SK-N-MC (cell line): ENCODE data around the gene RSU1.

Source experiments
- EZH2 ChIP-seq: fragments of 200-600 bp; sonication (generic); IDR thresholded peaks from one replicate; pipeline ENCODE4 v1.6.1; 2017; ENCODE audit warnings: antibody characterized with exemption
- FOXP2 ChIP-seq: optimal IDR thresholded peaks from 2 replicates; pipeline ENCODE3; 2011; ENCODE audit warnings: mild to moderate bottlenecking, moderate library complexity; ENCODE audit not compliant: insufficient read depth; ENCODE audit errors: extremely low read length, control extremely low read depth
- POLR2AphosphoS5 ChIP-seq: IDR thresholded peaks from 2 replicates; pipeline ENCODE4 v1.6.1; 2012; ENCODE audit warnings: mild to moderate bottlenecking, low read depth, low read length, borderline replicate concordance

- no peak for TF ChIP-seq POLR2AphosphoS5
- TF ChIP-seq FOXP2, result no peak
- no peak for TF ChIP-seq EZH2
These were observed 92.7 kb downstream of the RSU1 start for GRCh38 chr10:16724509-16724908.
